H9 (cell line): ENCODE results near the gene MLANA. TPM values are rescaled to one million over a fixed set of nuclear protein-coding genes. Genes with fewer than 3 reads are reported as not detected.

Experiments used
- DNase-seq: peaks from one replicate; pipeline ENCODE4 v3.0.0-alpha.2; 2017
- H2AFZ ChIP-seq: one replicate; pipeline ENCODE4 v1.6.1; 2013; ENCODE audit warnings: mild to moderate bottlenecking, low read length, control low read depth, moderate library complexity
- H2AK5ac ChIP-seq: 2 replicates; pipeline ENCODE4 v1.6.1; 2013; ENCODE audit warnings: low read length, control low read depth, mixed read lengths; ENCODE audit not compliant: insufficient read length
- H2BK120ac ChIP-seq: one replicate; pipeline ENCODE4 v1.6.1; 2013; ENCODE audit warnings: low read depth, mild to moderate bottlenecking, low read length, control low read depth, inconsistent platforms; ENCODE audit not compliant: poor library complexity, severe bottlenecking
- H2BK12ac ChIP-seq: 2 replicates; pipeline ENCODE4 v1.6.1; 2013; ENCODE audit warnings: low read length, control low read depth, mixed read lengths, low read depth; ENCODE audit not compliant: insufficient read length
- H2BK15ac ChIP-seq: 2 replicates; pipeline ENCODE4 v1.6.1; 2013; ENCODE audit warnings: low read depth, low read length, control low read depth
- H2BK20ac ChIP-seq: one replicate; pipeline ENCODE4 v1.6.1; 2013; ENCODE audit warnings: low read depth, mild to moderate bottlenecking, low read length, control low read depth, inconsistent platforms; ENCODE audit not compliant: poor library complexity, severe bottlenecking
- H2BK5ac ChIP-seq: 2 replicates; pipeline ENCODE4 v1.6.1; 2013; ENCODE audit warnings: low read length, control low read depth, mixed read lengths; ENCODE audit not compliant: insufficient read length
- H3K14ac ChIP-seq: 2 replicates; pipeline ENCODE4 v1.6.1; 2013; ENCODE audit warnings: low read length, control low read depth; ENCODE audit not compliant: insufficient read depth
- H3K18ac ChIP-seq: 2 replicates; pipeline ENCODE4 v1.6.1; 2013; ENCODE audit warnings: low read depth, mild to moderate bottlenecking, mixed read lengths, low read length, control low read depth; ENCODE audit not compliant: insufficient read length
- H3K23ac ChIP-seq: 2 replicates; pipeline ENCODE4 v1.6.1; 2013; ENCODE audit warnings: low read length, control low read depth, mixed read lengths, low read depth; ENCODE audit not compliant: insufficient read length
- H3K23me2 ChIP-seq: 2 replicates; pipeline ENCODE4 v1.6.1; 2013; ENCODE audit warnings: low read depth, mild to moderate bottlenecking, mixed read lengths, low read length, control low read depth; ENCODE audit not compliant: insufficient read length, poor library complexity, severe bottlenecking
- H3K27ac ChIP-seq: 2 replicates; pipeline ENCODE4 v1.5.1; 2013; ENCODE audit warnings: low read length, control low read depth, mixed read lengths, low read depth; ENCODE audit not compliant: insufficient read length
- H3K27me3 ChIP-seq: 2 replicates; pipeline ENCODE4 v1.6.1; 2013; ENCODE audit warnings: low read length, control low read depth, inconsistent platforms; ENCODE audit not compliant: insufficient read depth
- H3K4ac ChIP-seq: 2 replicates; pipeline ENCODE4 v1.6.1; 2013; ENCODE audit warnings: low read depth, mild to moderate bottlenecking, control low read depth, inconsistent platforms, low read length, moderate library complexity
- H3K4me1 ChIP-seq: 2 replicates; pipeline ENCODE4 v1.6.1; 2013; ENCODE audit warnings: low read length, control low read depth, inconsistent platforms; ENCODE audit not compliant: insufficient read depth
- H3K4me2 ChIP-seq: 2 replicates; pipeline ENCODE4 v1.6.1; 2013; ENCODE audit warnings: low read length, control low read depth, mixed read lengths; ENCODE audit not compliant: insufficient read length, insufficient read depth
- H3K56ac ChIP-seq: 2 replicates; pipeline ENCODE4 v1.6.1; 2013; ENCODE audit warnings: low read depth, mild to moderate bottlenecking, mixed read lengths, low read length, control low read depth; ENCODE audit not compliant: insufficient read length
- H3K79me1 ChIP-seq: 2 replicates; pipeline ENCODE4 v1.6.1; 2013; ENCODE audit warnings: low read depth, mild to moderate bottlenecking, moderate library complexity, low read length, control low read depth, inconsistent platforms; ENCODE audit not compliant: insufficient read depth, poor library complexity, severe bottlenecking
- H3K79me2 ChIP-seq: 2 replicates; pipeline ENCODE4 v1.6.1; 2013; ENCODE audit warnings: low read length, control low read depth, inconsistent platforms; ENCODE audit not compliant: insufficient read depth
- H3K9ac ChIP-seq: 2 replicates; pipeline ENCODE4 v1.6.1; 2013; ENCODE audit warnings: low read length, control low read depth, mixed read lengths; ENCODE audit not compliant: insufficient read length; ENCODE audit errors: extremely low read depth
- H3K9me3 ChIP-seq: one replicate; pipeline ENCODE4 v1.6.1; 2013; ENCODE audit warnings: low read depth, low read length, inconsistent platforms; ENCODE audit not compliant: control insufficient read depth
- H3T11ph ChIP-seq: one replicate; pipeline ENCODE4 v1.6.1; 2013; ENCODE audit warnings: mild to moderate bottlenecking, low read length, control low read depth, inconsistent platforms
- H4K20me1 ChIP-seq: one replicate; pipeline ENCODE4 v1.6.1; 2013; ENCODE audit not compliant: control insufficient read depth, insufficient read length, insufficient read depth
- H4K5ac ChIP-seq: 2 replicates; pipeline ENCODE4 v1.6.1; 2013; ENCODE audit warnings: low read depth, mild to moderate bottlenecking, mixed read lengths, low read length, control low read depth; ENCODE audit not compliant: insufficient read length
- H4K8ac ChIP-seq: replicated peaks from 2 replicates; pipeline ENCODE4 v1.6.1; 2013; ENCODE audit warnings: low read length, control low read depth, mixed read lengths, low read depth; ENCODE audit not compliant: insufficient read length
- H4K91ac ChIP-seq: 2 replicates; pipeline ENCODE4 v1.6.1; 2013; ENCODE audit warnings: low read depth, mild to moderate bottlenecking, moderate library complexity, mixed read lengths, low read length, control low read depth; ENCODE audit not compliant: insufficient read length
- H3K27ac Mint-ChIP-seq, 3 experiments: 2 replicates in 2 of 3; 3 replicates in 1 of 3; pipeline ENCODE4 v1.8.0; 2020 to 2021; ENCODE audit warnings: mixed read lengths in 3 of 3, mild to moderate bottlenecking in 1 of 3, moderate library complexity in 1 of 3
- H3K27me3 Mint-ChIP-seq: 2 replicates; pipeline ENCODE4 v1.8.0; 2021; ENCODE audit warnings: low read depth, mild to moderate bottlenecking, moderate library complexity, mixed read lengths
- H3K36me3 Mint-ChIP-seq, 3 experiments: 2 replicates in 2 of 3; 3 replicates in 1 of 3; pipeline ENCODE4 v1.8.0; 2020 to 2021; ENCODE audit warnings: low read depth in 3 of 3, mixed read lengths in 3 of 3; ENCODE audit not compliant: insufficient read depth in 1 of 3
- H3K4me1 Mint-ChIP-seq, 2 experiments: 2 replicates each; pipeline ENCODE4 v1.8.0; 2020; ENCODE audit warnings: mixed read lengths in 2 of 2
- H3K4me3 Mint-ChIP-seq, 2 experiments: 2 replicates in 1 of 2; 3 replicates in 1 of 2; pipeline ENCODE4 v1.8.0; 2020 to 2021; ENCODE audit warnings: mild to moderate bottlenecking in 2 of 2, mixed read lengths in 2 of 2, moderate library complexity in 1 of 2
- H3K9me3 Mint-ChIP-seq, 2 experiments: 2 replicates in 1 of 2; 3 replicates in 1 of 2; pipeline ENCODE4 v1.8.0; 2020; ENCODE audit warnings: mild to moderate bottlenecking in 2 of 2, mixed read lengths in 2 of 2, moderate library complexity in 1 of 2
- WGBS: extraction: QIAGEN DNeasy Blood & Tissue Kit; methylation state at CpG from one replicate; pipeline ENCODE4 v1.1.7; 2013; ENCODE audit warnings: missing lambda C conversion rate, low lambda C conversion rate, mixed read lengths; ENCODE audit not compliant: insufficient read length; ENCODE audit errors: extremely low coverage; 5-methylcytosine and 5-hydroxymethylcytosine counted together
- total RNA-seq: library from RNA; stranded (reverse); gene quantifications from 2 replicates; pipeline ENCODE4 v1.2.1, GENCODE V29; 2021
- TF ChIP-seq, protein P1 (sequence below): fragments of 200-600 bp; sonication (generic); conservative IDR thresholded peaks from 3 replicates; pipeline ENCODE4 v1.8.0; 2021; ENCODE audit warnings: antibody characterized with exemption, mild to moderate bottlenecking

The MLANA gene
- total RNA-seq, 1 experiment from 2014 or later = not detected

DNA sequence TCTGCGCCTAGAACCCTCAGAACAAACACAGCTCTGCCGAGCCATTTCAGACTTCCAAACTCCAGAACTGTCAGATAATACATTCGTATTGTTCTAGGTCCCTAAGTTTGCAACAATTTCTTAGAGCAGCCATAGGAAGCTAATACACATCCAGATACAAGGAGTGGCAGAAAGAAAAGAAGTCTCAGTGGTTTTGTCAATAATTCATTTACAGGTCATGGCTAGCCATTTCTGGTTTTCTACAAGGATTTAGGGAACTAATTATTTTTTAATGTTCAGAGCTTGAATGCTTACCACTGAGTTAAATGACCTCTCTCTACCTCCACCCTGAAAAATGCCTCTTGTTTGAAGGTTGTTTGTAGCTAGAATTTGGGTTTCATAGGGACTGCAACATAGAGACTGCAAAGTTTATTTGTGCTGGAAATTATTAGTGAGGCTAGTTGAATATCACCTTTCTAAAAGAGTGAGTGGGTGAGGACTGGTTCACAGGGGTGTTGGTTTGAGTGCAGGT lies 42.3 kb upstream of the MLANA start:
- Histone ChIP-seq H2AK5ac (no peak overlapping the region), H3K27me3 (no peaks in the 10 kb centered on the region), H2BK5ac (no peak overlapping the region), H3K23me2 (no peaks in the 10 kb centered on the region), H3K79me1 (no peaks in the 10 kb centered on the region), H3K18ac (no peak overlapping the region), H4K5ac (no peak overlapping the region), H3K4me2 (no peak overlapping the region), H3K79me2 (no peaks in the 10 kb centered on the region), H2BK15ac (no peak overlapping the region), H3K23ac (no peak overlapping the region), H3K14ac (no peak overlapping the region), H2BK12ac (no peak overlapping the region), H3K4ac (no peak overlapping the region), H3K9ac (no peak overlapping the region), H4K20me1 (no peaks in the 10 kb centered on the region), H3K9me3 (no peaks in the 10 kb centered on the region), H2AFZ (no peak overlapping the region), H3K27ac (no peak overlapping the region), H4K8ac (no peak overlapping the region), H2BK20ac (no peak overlapping the region), H3T11ph (no peak overlapping the region), H2BK120ac (no peak overlapping the region), H4K91ac (no peak overlapping the region), H3K4me1 (0 out of 2 replicates have a peak, but pooled peaks cover 2% of the 10 kb centered on the region), H3K56ac (no peak overlapping the region)
- H3K9me3 Mint-ChIP-seq = no peaks in the 10 kb centered on the region
- H3K4me3 Mint-ChIP-seq = no peak overlapping the region
- no peak overlapping the region for H3K27ac Mint-ChIP-seq
- DNase-seq = no peak
- H3K4me1 Mint-ChIP-seq = peaks cover 6 to 7% of the 10 kb centered on the region in 2 experiments; a peak in 3 of 4 replicates
- no peaks in the 10 kb centered on the region; a peak in 1 of 7 replicates for H3K36me3 Mint-ChIP-seq
- TF ChIP-seq, protein P1, sequence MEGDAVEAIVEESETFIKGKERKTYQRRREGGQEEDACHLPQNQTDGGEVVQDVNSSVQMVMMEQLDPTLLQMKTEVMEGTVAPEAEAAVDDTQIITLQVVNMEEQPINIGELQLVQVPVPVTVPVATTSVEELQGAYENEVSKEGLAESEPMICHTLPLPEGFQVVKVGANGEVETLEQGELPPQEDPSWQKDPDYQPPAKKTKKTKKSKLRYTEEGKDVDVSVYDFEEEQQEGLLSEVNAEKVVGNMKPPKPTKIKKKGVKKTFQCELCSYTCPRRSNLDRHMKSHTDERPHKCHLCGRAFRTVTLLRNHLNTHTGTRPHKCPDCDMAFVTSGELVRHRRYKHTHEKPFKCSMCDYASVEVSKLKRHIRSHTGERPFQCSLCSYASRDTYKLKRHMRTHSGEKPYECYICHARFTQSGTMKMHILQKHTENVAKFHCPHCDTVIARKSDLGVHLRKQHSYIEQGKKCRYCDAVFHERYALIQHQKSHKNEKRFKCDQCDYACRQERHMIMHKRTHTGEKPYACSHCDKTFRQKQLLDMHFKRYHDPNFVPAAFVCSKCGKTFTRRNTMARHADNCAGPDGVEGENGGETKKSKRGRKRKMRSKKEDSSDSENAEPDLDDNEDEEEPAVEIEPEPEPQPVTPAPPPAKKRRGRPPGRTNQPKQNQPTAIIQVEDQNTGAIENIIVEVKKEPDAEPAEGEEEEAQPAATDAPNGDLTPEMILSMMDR = no peak
- no peaks in the 10 kb centered on the region; the same call in 1 of the 2 replicates for H3K27me3 Mint-ChIP-seq
- WGBS = no CpG with 5 or more reads among the region's 3 CpGs
